ENCODE measurements around the gene KPNB1.

The KPNB1 gene

GRCh38 chr17:47728214-47728877, 78.6 kb downstream of the KPNB1 start:
- no peak for DNase-seq (ENCODE audit: low read depth)

- DNase-seq (ENCODE audit: low read depth): no peak
Measured at GRCh38 chr17:47729476-47729875, 79.8 kb downstream of the KPNB1 start.

GRCh38 chr17:47730681-47731080, 81.0 kb downstream of the KPNB1 start:
- no peak for DNase-seq (ENCODE audit: low read depth)

GRCh38 chr17:47731396-47731795, 81.7 kb downstream of the KPNB1 start:
- DNase-seq (ENCODE audit: low read depth): no peak

GRCh38 chr17:47732399-47733046, 82.8 kb downstream of the KPNB1 start:
- no peak for DNase-seq (ENCODE audit: low read depth)

- peak; percentile 79 for DNase-seq (ENCODE audit: low read depth)
Measured at GRCh38 chr17:47733047-47733673, 83.4 kb downstream of the KPNB1 start, which contains the start of gene TBX21. TSS of gene TBX21 (plus strand) at chr17:47733236. CDS start at chr17:47733455, 219 bp downstream.

GRCh38 chr17:47733674-47734410, 84.1 kb downstream of the KPNB1 start:
- no peak for DNase-seq (ENCODE audit: low read depth)

GRCh38 chr17:47735139-47735464, 85.4 kb downstream of the KPNB1 start:
- no peak for DNase-seq (ENCODE audit: low read depth)

All from stimulated activated CD8-positive, alpha-beta memory T cell treated with anti-CD3 and anti-CD28 coated beads, Interleukin-7, amount 100 ng/mL, for 24 hours (primary cell).